ENCODE measurements around the gene ADAM15. TPM values are rescaled to one million over a fixed set of nuclear protein-coding genes. Genes with fewer than 3 reads are reported as not detected.

Gene ADAM15
- total RNA-seq, 2 donors from 2014 or later: 101 to 228 TPM

GRCh38 chr1:155042789-155043188 lies 8.3 kb upstream of the ADAM15 start:
- Histone ChIP-seq H3K27me3 (no peaks in the 10 kb centered on the region), H3K36me3 (no peaks in the 10 kb centered on the region), H3K4me3 (no peak overlapping the region), H3K9ac (ENCODE audit: low read depth in 2 of 2, low read length in 2 of 2) (peak overlapping the region; percentile 51 to 67), H3K9me3 (no peaks in the 10 kb centered on the region), H3K27ac (peak overlapping the region; percentile 76), H3K4me1 (peaks cover 10% of the 10 kb centered on the region)
- TF ChIP-seq CTCF (IDR thresholded peaks at IDR 0.05): no peak
- intact Hi-C loops (cut with DNase I): no loop called here
- DNase-seq: no peak

GRCh38 chr1:155043301-155043702 lies 7.8 kb upstream of the ADAM15 start:
- peak overlapping the region; percentile 76 for H3K27ac ChIP-seq
- peak overlapping the region; percentile 51 to 67 for H3K9ac ChIP-seq (ENCODE audit: low read depth in 2 of 2, low read length in 2 of 2)
- no peaks in the 10 kb centered on the region for H3K9me3 ChIP-seq
- no peak overlapping the region for H3K4me3 ChIP-seq
- intact Hi-C loops (cut with DNase I): no loop called here
- TF ChIP-seq CTCF (IDR thresholded peaks at IDR 0.05): no peak
- H3K27me3 ChIP-seq: no peaks in the 10 kb centered on the region
- DNase-seq: peak; percentile 76
- peaks cover 10% of the 10 kb centered on the region for H3K4me1 ChIP-seq
- no peaks in the 10 kb centered on the region for H3K36me3 ChIP-seq

- peak overlapping the region; percentile 76 for H3K27ac ChIP-seq
- no peak for TF ChIP-seq CTCF (IDR thresholded peaks at IDR 0.05)
Observed at GRCh38 chr1:155043793-155044192, 7.3 kb upstream of the ADAM15 start.

GRCh38 chr1:155044365-155044764 lies 6.8 kb upstream of the ADAM15 start:
- no peak for DNase-seq
- intact Hi-C loops (cut with DNase I): no loop called here

More at GRCh38 chr1:155043793-155044192, 7.3 kb upstream of the ADAM15 start:
- intact Hi-C loops (cut with DNase I): no loop called here
- H3K27me3 ChIP-seq: no peaks in the 10 kb centered on the region
- DNase-seq: peak; percentile 68
- peaks cover 10% of the 10 kb centered on the region for H3K4me1 ChIP-seq
- peak overlapping the region in 1 of 2 donors; percentile 67 for H3K9ac ChIP-seq (ENCODE audit: low read depth in 2 of 2, low read length in 2 of 2)
- H3K9me3 ChIP-seq: no peaks in the 10 kb centered on the region
- no peak overlapping the region for H3K4me3 ChIP-seq
- H3K36me3 ChIP-seq: no peaks in the 10 kb centered on the region

GRCh38 chr1:155044812-155045657 lies 6.1 kb upstream of the ADAM15 start:
- no peaks in the 10 kb centered on the region for H3K27me3 ChIP-seq
- TF ChIP-seq CTCF (IDR thresholded peaks at IDR 0.05): peak; percentile 75
- H3K36me3 ChIP-seq: no peaks in the 10 kb centered on the region
- intact Hi-C loops (cut with DNase I): no loop called here
- DNase-seq: peak; percentile 89
- peak overlapping the region; percentile 76 for H3K27ac ChIP-seq
- peak overlapping the region in 1 of 2 donors; percentile 67 for H3K9ac ChIP-seq (ENCODE audit: low read depth in 2 of 2, low read length in 2 of 2)
- peaks cover 12% of the 10 kb centered on the region for H3K4me1 ChIP-seq
- H3K9me3 ChIP-seq: no peaks in the 10 kb centered on the region
- H3K4me3 ChIP-seq: no peak overlapping the region

More at GRCh38 chr1:155044365-155044764, 6.8 kb upstream of the ADAM15 start:
- H3K9ac ChIP-seq (ENCODE audit: low read depth in 2 of 2, low read length in 2 of 2): peak overlapping the region in 1 of 2 donors; percentile 67
- no peaks in the 10 kb centered on the region for H3K36me3 ChIP-seq
- H3K9me3 ChIP-seq: no peaks in the 10 kb centered on the region
- no peak for TF ChIP-seq CTCF (IDR thresholded peaks at IDR 0.05)
- no peaks in the 10 kb centered on the region for H3K27me3 ChIP-seq
- H3K27ac ChIP-seq: peak overlapping the region; percentile 76
- H3K4me1 ChIP-seq: peaks cover 7% of the 10 kb centered on the region
- no peak overlapping the region for H3K4me3 ChIP-seq
